Activated naive CD8-positive, alpha-beta T cell treated with anti-CD3 and anti-CD28 coated beads for 36 hours (primary cell): ENCODE results near the gene MMP27. TPM values are rescaled to one million over a fixed set of nuclear protein-coding genes. Genes with fewer than 3 reads are reported as not detected.
"Not testable (repeated sequence)": the region's sequence is repeated elsewhere in the genome, so short reads cannot be mapped to it uniquely, and the experiment has no call there.

Experiments used
- DNase-seq: peaks from one replicate; pipeline ENCODE4 v3.0.0; 2021
- H3K27ac Mint-ChIP-seq: one replicate; pipeline ENCODE4 v1.8.0; 2022; ENCODE audit warnings: mild to moderate bottlenecking, moderate library complexity, mixed read lengths
- H3K27me3 Mint-ChIP-seq: one replicate; pipeline ENCODE4 v1.8.0; 2022; ENCODE audit warnings: mild to moderate bottlenecking, mixed read lengths
- H3K36me3 Mint-ChIP-seq: one replicate; pipeline ENCODE4 v1.8.0; 2021; ENCODE audit warnings: mild to moderate bottlenecking, mixed read lengths
- H3K4me1 Mint-ChIP-seq: one replicate; pipeline ENCODE4 v1.8.0; 2021; ENCODE audit warnings: mixed read lengths
- H3K4me3 Mint-ChIP-seq: one replicate; pipeline ENCODE4 v1.8.0; 2022; ENCODE audit warnings: mild to moderate bottlenecking, moderate library complexity, mixed read lengths
- H3K9me3 Mint-ChIP-seq: one replicate; pipeline ENCODE4 v1.8.0; 2022; ENCODE audit warnings: mixed read lengths
- total RNA-seq, 2 experiments: library from RNA; stranded (reverse); gene quantifications; one replicate each; pipeline ENCODE4 v1.2.3, GENCODE V29; 2021

Gene MMP27, protein sequence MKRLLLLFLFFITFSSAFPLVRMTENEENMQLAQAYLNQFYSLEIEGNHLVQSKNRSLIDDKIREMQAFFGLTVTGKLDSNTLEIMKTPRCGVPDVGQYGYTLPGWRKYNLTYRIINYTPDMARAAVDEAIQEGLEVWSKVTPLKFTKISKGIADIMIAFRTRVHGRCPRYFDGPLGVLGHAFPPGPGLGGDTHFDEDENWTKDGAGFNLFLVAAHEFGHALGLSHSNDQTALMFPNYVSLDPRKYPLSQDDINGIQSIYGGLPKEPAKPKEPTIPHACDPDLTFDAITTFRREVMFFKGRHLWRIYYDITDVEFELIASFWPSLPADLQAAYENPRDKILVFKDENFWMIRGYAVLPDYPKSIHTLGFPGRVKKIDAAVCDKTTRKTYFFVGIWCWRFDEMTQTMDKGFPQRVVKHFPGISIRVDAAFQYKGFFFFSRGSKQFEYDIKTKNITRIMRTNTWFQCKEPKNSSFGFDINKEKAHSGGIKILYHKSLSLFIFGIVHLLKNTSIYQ
- total RNA-seq: not detected

DNA sequence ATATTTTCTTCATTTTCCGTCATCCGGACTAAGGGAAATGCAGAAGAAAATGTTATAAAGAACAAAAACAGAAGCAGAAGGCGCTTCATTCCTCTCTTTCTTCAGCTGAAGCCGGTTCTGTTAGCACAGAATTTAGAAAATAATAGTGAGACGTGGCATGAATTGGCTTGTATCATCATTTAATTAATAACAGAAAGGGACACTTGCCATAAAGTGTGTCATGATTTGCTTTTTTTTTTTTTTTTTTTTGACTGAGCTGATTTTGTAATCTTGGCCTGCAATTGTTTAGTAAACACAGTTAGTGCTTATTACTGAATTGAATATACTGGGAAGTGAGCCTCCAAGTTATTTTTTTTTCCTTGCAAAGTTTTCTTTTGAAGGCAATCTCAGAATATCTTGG lies at the start of gene MMP27:
TSS of gene MMP27 (minus strand) at position 144 of the 400 bp plus-strand sequence. CDS start at position 89, 55 bp downstream.
- H3K36me3 Mint-ChIP-seq: no peaks in the 10 kb centered on the region
- H3K27ac Mint-ChIP-seq: no peak within 1 kb of the TSS
- H3K4me1 Mint-ChIP-seq: no peaks in the 10 kb centered on the region
- H3K27me3 Mint-ChIP-seq: peaks cover 10% of the 10 kb centered on the region
- no peak within 1 kb of the TSS for H3K4me3 Mint-ChIP-seq
- no peak for DNase-seq
- H3K9me3 Mint-ChIP-seq: no peaks in the 10 kb centered on the region

- H3K27ac Mint-ChIP-seq: no peak overlapping the region
Measured at GRCh38 chr11:102753267-102753666, 47.7 kb upstream of the MMP27 start.

DNA sequence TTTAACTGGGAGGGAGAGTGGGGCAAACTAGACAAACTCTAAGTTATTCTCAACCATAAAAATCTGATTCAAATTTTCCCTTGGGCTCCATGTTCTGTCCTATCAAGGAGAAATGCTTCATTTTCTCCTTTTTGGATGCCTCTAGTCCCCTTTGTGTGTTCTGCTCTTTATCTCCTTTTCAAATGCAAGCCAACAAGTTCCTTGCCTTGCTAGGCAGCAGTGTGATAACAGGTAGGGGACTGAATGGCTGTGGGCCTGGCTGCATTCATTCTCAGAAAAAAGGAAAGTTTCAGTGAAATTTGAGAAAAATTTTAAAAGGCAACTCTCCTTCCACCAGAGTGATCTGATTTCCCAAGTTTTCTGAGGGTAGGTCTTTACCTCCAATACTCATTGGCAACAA lies 46.1 kb upstream of the MMP27 start:
- Mint-ChIP-seq H3K4me1 (no peaks in the 10 kb centered on the region), H3K4me3 (no peak overlapping the region), H3K27ac (no peak overlapping the region), H3K36me3 (no peaks in the 10 kb centered on the region), H3K27me3 (peaks cover 31% of the 10 kb centered on the region), H3K9me3 (peaks cover 3% of the 10 kb centered on the region)
- no peak for DNase-seq

More at GRCh38 chr11:102753267-102753666, 47.7 kb upstream of the MMP27 start:
- peaks cover 37% of the 10 kb centered on the region for H3K27me3 Mint-ChIP-seq
- H3K9me3 Mint-ChIP-seq: peaks cover 2% of the 10 kb centered on the region
- no peak for DNase-seq
- H3K4me1 Mint-ChIP-seq: no peaks in the 10 kb centered on the region
- H3K4me3 Mint-ChIP-seq: no peak overlapping the region
- no peaks in the 10 kb centered on the region for H3K36me3 Mint-ChIP-seq

DNA sequence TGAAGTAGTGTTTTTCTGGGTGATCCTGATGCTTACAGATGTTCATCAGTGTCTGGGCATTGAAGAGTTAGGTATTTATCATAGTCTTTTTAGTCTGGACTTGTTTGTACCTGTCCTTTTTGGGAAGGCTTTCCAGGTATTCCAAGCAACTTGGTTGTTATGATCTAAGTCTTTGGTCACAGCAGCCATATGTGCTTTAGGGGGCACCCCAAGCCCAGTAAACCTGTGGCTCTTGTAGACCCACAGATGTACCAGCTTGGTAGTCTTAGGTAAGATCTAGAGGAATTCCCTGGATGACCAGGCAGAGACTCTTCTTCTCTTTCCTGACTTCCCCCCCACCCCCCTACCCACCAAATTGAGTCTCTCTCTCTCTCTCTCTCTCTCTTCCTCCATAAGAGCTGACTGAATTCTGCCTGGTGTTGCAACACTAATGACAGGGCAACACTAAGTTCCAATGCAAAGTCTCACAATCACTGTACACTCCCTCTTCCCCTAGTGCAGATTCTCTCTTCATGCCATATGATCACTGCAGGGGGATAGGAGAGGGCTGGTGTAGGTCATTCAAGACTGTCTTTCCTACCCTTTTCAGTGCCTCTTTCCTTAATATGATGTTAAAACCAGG lies 43.6 kb upstream of the MMP27 start:
- H3K27me3 Mint-ChIP-seq: peaks cover 20% of the 10 kb centered on the region
- no peaks in the 10 kb centered on the region for H3K4me1 Mint-ChIP-seq
- no peak overlapping the region for H3K4me3 Mint-ChIP-seq
- no peak for DNase-seq
- peaks cover 7% of the 10 kb centered on the region for H3K9me3 Mint-ChIP-seq
- H3K36me3 Mint-ChIP-seq: no peaks in the 10 kb centered on the region
- H3K27ac Mint-ChIP-seq: no peak overlapping the region

DNA sequence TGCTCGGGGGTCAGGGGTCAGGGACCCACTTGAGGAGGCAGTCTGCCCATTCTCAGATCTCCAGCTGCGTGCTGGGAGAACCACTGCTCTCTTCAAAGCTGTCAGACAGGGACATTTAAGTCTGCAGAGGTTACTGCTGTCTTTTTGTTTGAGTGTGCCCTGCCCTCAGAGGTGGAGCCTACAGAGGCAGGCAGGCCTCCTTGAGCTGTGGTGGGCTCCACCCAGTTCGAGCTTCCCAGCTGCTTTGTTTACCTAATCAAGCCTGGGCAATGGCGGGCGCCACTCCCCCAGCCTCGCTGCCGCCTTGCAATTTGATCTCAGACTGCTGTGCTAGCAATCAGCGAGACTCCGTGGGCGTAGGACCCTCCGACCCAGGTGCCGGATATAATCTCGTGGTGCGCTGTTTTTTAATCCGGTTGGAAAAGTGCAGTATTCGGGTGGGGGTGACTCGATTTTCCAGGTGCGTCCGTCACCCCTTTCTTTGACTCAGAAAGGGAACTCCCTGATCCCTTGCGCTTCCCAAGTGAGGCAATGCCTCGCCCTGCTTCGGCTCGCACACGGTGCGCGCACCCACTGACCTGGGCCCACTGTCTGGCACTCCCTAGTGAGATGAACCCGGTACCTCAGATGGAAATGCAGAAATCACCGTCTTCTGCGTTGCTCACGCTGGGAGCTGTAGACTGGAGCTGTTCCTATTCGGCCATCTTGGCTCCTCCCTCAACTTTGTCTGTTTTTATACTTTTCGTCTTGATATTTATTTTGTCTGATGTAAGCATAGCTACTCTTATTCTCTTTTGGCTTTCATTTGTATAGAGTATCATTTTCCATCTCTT lies 41.4 kb upstream of the MMP27 start:
- not testable (repeated sequence) for H3K4me3 Mint-ChIP-seq, H3K9me3 Mint-ChIP-seq, H3K27ac Mint-ChIP-seq, H3K4me1 Mint-ChIP-seq, H3K36me3 Mint-ChIP-seq, DNase-seq
- peaks cover 17% of the 10 kb centered on the region for H3K27me3 Mint-ChIP-seq

DNA sequence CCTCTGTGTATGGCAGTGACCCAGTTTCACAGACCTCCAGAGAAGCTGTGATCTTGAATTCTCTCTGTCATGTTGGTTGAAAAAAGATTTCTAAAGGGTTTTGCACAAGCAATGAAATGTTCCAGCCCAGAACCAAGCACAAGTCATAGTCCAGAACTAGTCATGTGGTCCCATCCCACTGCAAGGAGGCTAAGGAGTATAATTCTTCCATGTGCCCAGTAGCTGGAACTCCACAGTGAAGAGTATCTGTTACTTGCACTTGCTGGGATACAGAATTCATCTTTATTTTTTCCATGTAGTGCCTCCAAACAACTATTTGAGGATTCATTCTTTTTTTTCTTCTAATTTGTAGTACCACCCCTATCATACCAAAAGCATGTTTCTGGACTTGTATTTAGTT lies 29.1 kb upstream of the MMP27 start:
- no peaks in the 10 kb centered on the region for H3K9me3 Mint-ChIP-seq
- no peak for DNase-seq
- no peak overlapping the region for H3K27ac Mint-ChIP-seq
- no peaks in the 10 kb centered on the region for H3K4me1 Mint-ChIP-seq
- no peaks in the 10 kb centered on the region for H3K36me3 Mint-ChIP-seq
- no peak overlapping the region for H3K4me3 Mint-ChIP-seq
- H3K27me3 Mint-ChIP-seq: peaks cover 11% of the 10 kb centered on the region

DNA sequence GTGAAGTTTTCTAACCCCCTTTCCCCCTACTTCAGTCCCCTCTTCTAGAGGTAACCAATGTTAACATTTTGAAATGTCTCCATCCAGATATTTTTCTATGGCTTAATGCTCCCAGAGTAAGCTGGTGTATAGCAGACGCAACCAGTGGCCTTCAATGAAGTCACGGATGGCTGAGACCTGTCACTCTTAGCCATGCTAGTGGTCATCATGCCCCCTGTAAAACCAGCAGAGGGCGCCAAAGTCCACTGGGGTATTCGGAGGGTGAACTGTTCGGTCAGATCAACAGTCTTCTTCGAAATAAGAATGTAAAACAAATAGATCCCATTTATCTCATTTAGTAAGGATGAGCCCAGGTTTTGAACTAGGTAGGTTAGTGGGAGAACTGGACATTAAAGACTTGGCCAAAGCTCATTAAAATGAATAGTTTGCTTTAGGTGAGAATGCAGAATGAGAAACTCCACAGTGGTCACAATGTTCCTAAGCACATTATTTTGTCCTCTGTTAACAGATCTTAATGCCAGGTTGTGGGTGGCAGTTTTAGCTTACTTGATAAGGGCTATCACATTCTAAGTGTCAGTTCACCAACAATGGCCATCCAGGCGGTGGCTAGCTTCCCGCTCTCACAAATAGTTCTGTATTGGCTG lies 27.8 kb upstream of the MMP27 start:
- Mint-ChIP-seq H3K27me3 (peaks cover 11% of the 10 kb centered on the region), H3K27ac (no peak overlapping the region), H3K9me3 (no peaks in the 10 kb centered on the region), H3K36me3 (no peaks in the 10 kb centered on the region), H3K4me1 (no peaks in the 10 kb centered on the region), H3K4me3 (no peak overlapping the region)
- DNase-seq: peak; percentile 40

- H3K4me3 Mint-ChIP-seq, DNase-seq, H3K36me3 Mint-ChIP-seq, H3K4me1 Mint-ChIP-seq, H3K9me3 Mint-ChIP-seq, H3K27ac Mint-ChIP-seq, H3K27me3 Mint-ChIP-seq: not testable (repeated sequence)
Measured at GRCh38 chr11:102730944-102731343, 25.4 kb upstream of the MMP27 start.

- H3K27ac Mint-ChIP-seq: no peak overlapping the region
- H3K4me3 Mint-ChIP-seq: no peak overlapping the region
- no peaks in the 10 kb centered on the region for H3K9me3 Mint-ChIP-seq
- H3K27me3 Mint-ChIP-seq: peaks cover 7% of the 10 kb centered on the region
- H3K4me1 Mint-ChIP-seq: no peaks in the 10 kb centered on the region
- DNase-seq: no peak
- no peaks in the 10 kb centered on the region for H3K36me3 Mint-ChIP-seq
Measured at GRCh38 chr11:102729849-102730815, 24.6 kb upstream of the MMP27 start.

DNA sequence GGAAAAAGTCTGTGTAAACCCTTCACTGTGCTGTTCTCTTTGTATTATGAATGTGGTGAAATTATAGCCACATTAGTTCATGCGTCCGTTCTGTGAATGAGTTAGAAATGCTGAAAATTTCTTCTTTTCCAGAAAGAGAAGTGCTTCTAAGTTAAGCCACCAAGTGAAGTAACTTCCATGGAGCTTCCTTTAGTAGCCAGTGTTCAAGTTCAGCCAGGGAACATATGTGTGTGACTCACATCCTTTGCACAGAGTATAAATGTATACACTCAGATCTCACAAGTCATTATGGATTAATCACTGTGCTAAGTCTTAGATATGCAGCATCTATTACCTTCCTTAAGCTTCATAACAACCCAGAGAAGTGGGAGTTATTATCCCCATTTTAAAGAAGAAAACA lies 22.3 kb upstream of the MMP27 start:
- Mint-ChIP-seq H3K4me3 (no peak overlapping the region), H3K36me3 (no peaks in the 10 kb centered on the region), H3K4me1 (no peaks in the 10 kb centered on the region), H3K27ac (no peak overlapping the region), H3K27me3 (no peaks in the 10 kb centered on the region), H3K9me3 (no peaks in the 10 kb centered on the region)
- DNase-seq: no peak

DNA sequence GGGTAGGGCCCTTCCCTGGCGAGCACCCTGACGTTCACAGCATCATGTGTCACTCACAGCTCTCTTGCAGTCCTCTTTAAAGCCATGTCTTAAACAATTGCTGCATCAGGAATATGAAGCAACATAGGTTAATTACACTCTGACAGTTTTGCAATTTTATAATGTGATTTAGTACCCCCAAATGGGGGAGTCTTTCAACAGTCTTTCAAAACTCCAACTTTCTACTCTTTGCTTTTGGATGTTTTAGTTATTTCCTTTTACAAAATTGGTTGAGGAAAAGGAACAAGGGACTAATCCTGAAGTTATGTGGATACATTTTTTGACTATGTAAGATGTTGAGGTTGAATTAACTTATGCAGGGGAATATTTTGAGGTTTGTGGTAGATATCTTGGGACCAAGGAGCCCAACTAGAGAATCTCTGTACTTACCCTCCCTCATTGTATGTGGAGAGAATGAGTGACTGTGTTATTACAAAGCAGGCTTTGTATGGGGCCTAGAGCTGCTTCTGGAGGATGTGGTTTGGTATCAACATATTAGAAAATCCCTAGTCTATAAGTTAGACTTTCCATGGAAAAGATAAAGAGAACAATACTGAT lies 19.4 kb upstream of the MMP27 start, which contains the start of gene MMP8:
TSS of gene MMP8 (minus strand) at position 51 of the 597 bp plus-strand sequence. CDS start 99 bp downstream, outside the sequence.
- no peak for DNase-seq
- Mint-ChIP-seq H3K27me3 (no peaks in the 10 kb centered on the region), H3K9me3 (no peaks in the 10 kb centered on the region), H3K4me3 (no peak within 1 kb of the TSS), H3K4me1 (no peaks in the 10 kb centered on the region), H3K27ac (no peak within 1 kb of the TSS), H3K36me3 (no peaks in the 10 kb centered on the region)

DNA sequence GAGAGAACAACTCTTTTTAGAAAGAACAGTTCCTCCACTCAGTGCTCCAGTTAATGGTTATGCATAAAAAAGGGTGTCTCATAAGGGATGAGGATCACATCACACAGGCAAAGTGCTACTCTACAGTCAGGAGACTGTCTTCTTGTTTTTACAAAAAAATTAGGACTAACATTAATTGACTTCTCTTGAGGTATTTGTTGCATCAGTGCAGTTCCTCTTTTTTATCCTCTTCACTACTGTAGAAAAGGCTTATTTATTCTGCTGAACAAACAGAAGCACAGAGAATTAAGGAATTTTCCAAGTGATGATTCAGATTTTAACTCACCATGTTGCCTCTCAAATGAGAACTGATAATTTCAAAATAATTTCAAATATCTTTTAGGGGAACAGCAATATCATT lies 17.3 kb upstream of the MMP27 start:
- Mint-ChIP-seq H3K36me3 (no peaks in the 10 kb centered on the region), H3K4me1 (no peaks in the 10 kb centered on the region), H3K9me3 (no peaks in the 10 kb centered on the region), H3K4me3 (no peak overlapping the region), H3K27ac (no peak overlapping the region), H3K27me3 (no peaks in the 10 kb centered on the region)
- DNase-seq: no peak

DNA sequence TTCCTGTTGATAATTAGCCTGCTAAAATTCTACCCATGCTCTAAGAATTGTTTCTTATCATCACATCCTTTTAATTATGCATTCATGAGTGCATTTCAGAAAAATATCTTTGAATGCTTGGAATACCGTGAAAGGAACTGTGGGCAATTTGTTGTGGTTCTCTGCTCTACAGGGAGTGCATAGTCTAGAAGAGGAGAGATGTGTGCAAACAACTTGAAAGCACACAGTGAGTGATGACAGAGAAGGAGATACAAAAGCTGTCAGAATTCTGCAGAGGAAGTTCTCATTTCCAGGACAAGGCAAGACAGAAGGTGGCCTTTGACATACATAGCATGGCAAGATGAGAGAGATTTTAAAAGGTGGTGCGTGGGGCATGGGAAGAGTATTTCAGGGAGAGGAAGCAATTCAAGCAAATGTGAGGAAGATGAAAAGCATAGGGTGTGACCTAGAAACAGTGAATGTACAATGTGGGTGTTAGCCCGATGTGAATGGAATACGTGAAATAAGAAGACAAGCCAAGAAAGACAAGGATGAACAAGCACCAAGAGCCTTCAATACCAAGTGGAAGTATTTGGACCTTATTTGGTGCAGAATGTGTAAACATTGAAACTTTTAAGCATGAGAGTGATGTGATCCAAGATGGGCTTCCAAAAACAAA lies 14.2 kb upstream of the MMP27 start:
- DNase-seq: no peak
- Mint-ChIP-seq H3K4me3 (no peak overlapping the region), H3K9me3 (no peaks in the 10 kb centered on the region), H3K4me1 (no peaks in the 10 kb centered on the region), H3K27ac (no peak overlapping the region), H3K27me3 (no peaks in the 10 kb centered on the region), H3K36me3 (no peaks in the 10 kb centered on the region)
